Mammary epithelial cell (primary cell): ENCODE results near the gene PPP1CC.

Experiments
- CTCF ChIP-seq, 2 donors: IDR thresholded peaks in 1 of 2; conservative IDR thresholded peaks in 1 of 2; 2 replicates each; pipeline ENCODE4 v1.5.1; 2011 to 2012; ENCODE audit warnings: inconsistent platforms in 2 of 2, low read length in 2 of 2, mild to moderate bottlenecking in 2 of 2, control low read depth in 1 of 2, low read depth in 1 of 2; ENCODE audit not compliant: insufficient read depth in 1 of 2; ENCODE audit errors: extremely low read depth in 1 of 2
- EZH2 ChIP-seq: IDR thresholded peaks from 2 replicates; pipeline ENCODE4 v1.6.1; 2012; ENCODE audit warnings: low read length, inconsistent platforms, borderline replicate concordance

GRCh38 chr12:110785240-110785639 lies 42.5 kb upstream of the PPP1CC start:
- TF ChIP-seq EZH2 (no peak), CTCF (conservative IDR thresholded peaks at IDR 0.05 in 1 of 2, IDR thresholded peaks at IDR 0.05 in 1 of 2; ENCODE audit: extremely low read depth in 1 of 2, insufficient read depth in 1 of 2, low read depth in 1 of 2, low read length in 2 of 2) (no peak)
